GM21576 (cell line): ENCODE results near the gene MECP2.

ENCODE experiments used
- ATAC-seq: cut with Tn5 transposase; IDR thresholded peaks from one replicate; pipeline ENCODE4 v1.9.1; 2021; ENCODE audit warnings: mild to moderate bottlenecking, moderate library complexity; ENCODE audit not compliant: unreplicated experiment

Gene MECP2

DNA sequence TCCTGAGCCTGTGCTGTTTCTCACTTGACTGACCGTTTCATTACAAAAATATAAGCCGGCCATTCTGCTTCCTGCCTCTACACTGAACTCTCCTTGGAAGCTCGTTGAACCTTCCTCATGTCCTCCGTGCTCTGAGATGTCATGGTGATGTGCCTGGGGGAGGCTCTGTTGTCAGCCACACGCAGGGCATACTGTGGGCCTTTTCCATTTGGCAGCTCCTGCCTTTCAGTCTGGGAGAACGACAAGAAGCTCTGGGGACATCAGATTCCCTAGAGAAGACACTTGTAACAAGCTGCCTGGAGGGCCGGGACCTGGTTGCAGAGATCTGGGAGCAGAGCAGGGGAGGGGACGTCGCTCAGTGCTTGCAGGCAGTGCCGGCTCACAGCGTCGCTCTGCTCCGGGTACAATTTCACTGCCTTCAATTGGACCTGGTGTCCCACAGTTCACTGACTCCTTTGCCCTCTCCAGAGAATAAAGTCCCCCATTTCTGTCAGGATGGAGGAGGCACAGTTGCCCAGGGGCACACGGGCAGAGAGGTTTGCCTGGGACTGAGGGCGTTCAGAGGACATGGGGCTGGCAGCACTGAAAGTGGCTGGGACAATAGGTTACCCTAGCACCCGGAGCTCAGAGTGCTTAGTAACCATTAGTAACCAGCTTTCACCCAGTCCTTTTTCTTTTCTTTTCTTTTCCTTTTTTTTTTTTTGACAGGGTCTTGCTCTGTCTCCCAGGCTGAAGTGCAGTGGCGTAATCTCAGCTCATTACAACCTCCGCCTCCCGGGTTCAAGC is 19.1 kb upstream of the MECP2 start:
- no peak for ATAC-seq

DNA sequence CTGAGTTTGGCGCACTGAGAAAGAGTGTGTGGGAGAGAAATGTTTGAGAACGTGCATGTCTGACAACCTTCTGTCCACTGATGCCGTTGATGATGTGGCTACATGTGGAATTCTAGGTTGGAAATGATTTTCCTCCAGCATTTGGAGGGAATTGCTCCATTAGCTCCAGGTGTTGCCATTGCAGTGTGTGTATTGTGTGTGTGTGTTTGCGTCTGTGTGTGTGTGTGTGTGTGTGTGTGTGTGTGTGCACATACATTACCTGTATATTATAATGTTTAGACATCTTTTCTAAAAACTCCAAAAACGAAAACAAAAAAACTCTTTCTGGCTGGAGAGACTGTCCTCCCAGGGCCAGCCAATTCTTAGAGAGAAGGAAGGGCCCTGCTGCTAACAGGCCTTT is 18.2 kb upstream of the MECP2 start:
- ATAC-seq: no peak

DNA sequence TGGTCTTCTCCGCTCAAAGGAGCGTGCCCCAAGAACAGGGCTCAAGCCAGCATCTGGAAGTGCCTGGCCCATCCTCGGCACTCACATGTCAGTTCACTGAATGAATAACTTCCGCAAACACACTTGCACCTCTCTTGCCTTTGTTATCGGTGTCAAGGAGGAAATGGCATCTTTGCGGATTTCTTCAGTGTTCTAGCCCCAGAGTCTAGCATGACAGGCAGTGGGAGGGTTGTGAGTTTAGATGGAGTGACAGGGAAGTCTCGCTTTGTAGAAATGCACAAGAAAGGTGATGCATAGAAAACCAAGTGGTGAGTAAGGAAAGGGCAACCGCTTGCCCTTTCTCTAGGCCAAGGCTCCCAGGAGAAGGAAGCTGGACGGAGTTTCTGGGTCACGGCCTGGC is 17.6 kb upstream of the MECP2 start:
- no peak for ATAC-seq

DNA sequence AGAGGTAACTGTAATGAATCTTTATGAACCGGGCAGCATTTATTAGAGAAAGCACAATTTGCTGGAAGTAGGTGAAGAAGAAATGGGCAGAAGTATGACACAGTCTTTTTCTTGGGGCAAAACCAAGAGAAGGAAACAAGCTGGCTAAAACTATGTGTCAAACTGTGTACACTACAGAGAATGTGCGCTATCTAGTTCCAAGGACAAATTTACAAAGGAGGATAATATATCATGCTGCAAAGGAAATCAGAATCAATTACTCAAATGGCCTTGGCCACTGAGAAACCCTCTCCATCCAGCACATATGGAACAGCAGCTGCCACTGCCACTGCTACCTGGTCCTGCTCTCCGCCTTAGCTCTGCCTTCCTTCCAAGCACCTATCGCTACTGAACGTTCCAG is 17.1 kb upstream of the MECP2 start:
- ATAC-seq: no peak

DNA sequence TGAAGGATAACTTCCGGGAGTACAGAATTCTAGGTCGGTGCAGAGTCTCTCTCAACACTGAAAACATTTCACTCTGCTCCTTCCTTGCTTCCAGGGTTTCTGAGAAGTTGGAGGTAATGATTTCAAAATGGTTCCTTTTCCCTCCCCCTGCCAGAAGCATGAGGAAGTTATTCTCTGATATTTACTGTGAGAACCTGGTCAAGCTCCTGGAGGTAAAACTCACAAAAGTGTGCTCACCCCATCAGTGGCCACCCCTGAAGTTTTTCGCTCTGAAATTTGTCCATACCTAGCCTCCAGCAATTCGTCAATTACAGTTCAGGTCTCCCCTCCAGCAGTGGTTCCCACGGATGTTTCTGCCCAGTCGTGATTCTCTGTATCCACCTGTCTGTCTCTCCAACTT is 16.2 kb upstream of the MECP2 start:
- no peak for ATAC-seq

DNA sequence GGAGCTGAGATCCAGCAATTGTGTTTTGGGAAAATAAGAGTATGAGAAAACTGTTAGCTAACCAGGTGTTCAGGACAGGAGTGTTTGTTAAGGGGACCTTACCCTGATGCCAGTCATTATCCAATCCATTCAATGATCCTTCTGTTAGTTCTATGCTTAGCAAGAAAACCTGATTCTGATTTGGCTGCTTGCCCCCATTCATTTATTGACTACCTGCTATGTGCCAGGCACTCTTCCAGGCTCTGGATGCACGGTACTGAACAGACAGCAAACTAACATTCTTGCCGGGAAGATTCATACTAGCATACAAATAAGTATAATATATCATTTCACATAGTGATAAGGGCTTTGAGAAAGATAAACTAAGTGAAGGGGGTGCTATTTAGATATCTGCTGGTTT is 1.0 kb upstream of the MECP2 start:
- ATAC-seq: no peak

DNA sequence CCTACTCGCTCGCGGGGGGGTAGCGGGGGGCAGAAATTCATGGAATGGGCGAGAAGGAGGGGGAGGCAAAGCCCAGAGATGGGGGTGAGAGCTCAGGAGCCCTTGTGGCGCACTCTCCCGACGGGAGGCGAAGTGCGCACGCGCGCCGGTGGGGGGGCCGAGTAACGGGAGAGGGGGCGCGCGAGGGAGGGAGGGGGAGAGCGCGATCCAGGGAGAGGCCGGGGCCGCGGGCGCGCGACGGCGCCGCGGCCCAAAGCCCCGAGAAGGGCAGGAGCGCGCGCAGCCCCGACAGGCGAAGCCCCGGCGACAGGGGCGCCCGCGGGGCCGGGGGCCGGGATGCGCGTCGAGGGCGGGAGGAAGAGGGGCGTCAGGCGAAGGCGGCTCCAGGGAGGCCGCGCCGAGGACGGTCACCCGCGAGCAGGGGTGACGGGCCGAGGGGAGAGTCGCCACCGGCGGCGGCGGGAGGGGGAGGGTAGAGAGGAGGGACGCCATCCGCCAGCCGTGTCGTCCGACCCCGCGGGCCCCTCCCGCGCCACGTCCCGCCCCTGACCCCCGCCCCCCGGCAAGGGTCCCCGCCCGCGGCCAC is 421 bp downstream of the MECP2 start:
- ATAC-seq: peak; percentile 19

DNA sequence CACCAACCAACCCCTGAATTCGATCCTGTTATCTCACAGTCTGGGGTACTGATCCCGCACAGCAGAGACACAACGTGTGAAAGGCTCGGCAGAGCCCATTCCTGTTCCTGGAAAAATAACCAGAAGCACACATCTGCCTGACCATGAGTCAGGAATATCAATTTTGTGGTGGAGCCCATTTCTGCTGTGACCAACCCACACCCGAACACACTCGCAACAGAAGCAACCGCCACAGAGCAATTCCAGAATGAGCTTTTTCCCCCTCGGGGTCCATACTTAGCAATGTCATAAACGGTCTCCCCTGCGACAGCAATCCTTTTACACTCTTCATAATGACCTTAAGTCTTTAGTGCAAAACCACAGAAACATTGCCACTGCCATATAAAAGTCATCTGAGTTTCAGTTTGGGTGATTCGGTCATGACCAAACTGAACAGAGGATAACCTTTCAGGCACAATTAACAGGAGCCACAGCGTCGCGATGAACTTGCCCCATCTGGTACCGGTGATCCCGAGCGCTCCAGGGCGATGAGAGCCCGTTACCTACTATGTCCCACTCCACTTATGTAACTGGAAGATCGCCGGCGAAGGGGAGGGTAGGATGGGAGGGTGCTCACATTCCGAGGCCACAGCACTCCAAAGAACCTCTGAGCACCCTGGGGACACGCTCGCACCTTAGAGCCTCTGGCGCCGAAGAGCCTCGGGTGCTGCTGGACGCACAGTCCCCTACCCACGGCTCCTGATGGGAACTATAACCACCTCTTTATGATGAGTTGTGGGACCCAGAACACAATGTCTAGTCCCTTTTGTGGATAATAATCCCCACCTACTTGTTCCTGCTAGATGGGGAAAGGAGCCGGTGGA is 1.1 kb downstream of the MECP2 start:
- no peak for ATAC-seq

DNA sequence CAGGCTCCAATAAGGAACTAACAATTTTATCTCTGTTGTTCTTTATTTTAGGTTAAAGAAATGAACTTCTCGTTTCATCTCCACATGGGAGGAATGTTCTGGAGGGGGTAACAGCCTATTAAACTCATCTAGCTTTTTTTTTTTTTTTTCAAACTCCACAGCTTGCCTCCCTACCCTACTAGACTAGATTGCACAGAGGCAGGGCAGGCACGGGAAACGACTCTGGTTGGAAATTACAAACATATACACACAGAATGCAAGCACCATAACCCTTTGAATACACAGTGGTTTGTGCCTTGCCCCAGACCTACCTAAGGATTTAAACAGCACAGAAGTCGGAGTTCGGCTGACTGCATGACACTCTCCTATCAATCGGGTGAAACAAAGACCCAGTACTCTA is 2.7 kb downstream of the MECP2 start:
- no peak for ATAC-seq

DNA sequence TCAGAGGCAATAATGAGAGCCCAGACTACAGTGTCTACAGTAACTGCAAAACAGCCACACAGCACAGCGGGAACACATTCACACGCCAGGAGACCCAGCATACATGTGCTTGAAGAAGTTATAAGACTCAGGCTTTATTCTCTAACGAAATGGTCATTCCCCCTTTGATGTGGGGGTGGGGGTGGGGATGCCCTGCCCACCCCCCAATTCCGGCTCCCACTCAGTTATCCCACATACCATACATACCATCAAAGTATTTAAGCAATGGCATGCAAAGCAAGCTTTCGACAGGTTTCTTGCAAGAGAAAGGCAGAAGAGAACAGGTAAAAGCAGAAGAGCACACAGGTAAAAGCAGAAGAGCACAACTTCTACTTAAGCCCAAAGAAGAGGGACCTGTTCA is 3.6 kb downstream of the MECP2 start:
- ATAC-seq: no peak

DNA sequence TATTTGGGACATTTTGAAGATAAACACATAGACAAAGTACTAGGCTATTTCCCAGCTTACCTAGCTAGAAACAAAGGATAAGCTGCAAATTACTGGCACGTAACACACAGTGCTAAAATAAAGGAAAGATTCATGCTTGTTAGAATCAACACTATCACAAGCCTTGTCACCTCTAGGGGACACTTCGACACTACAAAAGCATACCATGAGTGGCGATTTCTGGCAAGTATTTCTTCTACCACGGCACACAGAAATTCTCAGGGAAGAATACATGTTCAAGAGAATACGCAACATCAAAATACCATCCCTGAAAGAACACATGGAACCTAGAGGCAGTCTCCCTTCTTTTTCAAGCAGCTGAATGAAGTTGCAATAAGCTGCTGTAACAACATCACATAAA is 5.1 kb downstream of the MECP2 start:
- ATAC-seq: no peak

DNA sequence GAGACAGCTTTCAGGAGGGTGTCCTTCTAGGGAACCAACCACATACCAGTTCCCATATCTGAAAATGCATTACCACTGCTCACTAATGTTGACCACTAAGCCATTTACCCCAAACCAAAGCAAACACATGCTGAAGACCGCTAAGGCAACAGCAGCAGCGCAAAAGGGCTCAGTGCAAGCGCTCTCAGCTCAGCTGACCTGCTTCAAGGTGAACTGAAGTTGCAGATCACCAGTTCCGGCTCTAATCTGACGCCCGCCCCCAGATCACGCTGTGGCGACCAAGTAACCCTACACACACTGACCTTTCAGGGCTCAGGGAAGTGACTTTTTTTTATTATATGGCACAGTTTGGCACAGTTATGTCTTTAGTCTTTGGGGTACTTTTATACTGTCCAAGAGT is 5.8 kb downstream of the MECP2 start:
- ATAC-seq: no peak

DNA sequence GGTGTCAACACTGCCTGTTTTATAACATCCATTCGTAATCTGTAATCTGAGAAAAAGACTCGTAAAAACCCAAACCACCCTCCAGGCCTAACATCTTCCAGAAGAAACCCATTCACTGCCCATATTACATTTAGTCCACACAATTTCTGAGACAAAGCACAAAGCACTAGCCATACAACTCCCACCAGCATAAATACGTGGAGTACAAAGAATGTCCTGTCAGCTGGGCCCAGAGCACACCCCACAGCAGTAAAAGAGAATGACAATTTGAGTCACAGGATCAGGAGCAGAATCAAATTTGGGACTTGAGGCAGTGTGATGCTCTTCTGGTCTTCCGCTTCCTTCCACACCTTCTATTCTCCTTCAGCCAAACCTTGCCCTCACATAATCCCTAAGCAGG is 6.8 kb downstream of the MECP2 start:
- ATAC-seq: no peak

DNA sequence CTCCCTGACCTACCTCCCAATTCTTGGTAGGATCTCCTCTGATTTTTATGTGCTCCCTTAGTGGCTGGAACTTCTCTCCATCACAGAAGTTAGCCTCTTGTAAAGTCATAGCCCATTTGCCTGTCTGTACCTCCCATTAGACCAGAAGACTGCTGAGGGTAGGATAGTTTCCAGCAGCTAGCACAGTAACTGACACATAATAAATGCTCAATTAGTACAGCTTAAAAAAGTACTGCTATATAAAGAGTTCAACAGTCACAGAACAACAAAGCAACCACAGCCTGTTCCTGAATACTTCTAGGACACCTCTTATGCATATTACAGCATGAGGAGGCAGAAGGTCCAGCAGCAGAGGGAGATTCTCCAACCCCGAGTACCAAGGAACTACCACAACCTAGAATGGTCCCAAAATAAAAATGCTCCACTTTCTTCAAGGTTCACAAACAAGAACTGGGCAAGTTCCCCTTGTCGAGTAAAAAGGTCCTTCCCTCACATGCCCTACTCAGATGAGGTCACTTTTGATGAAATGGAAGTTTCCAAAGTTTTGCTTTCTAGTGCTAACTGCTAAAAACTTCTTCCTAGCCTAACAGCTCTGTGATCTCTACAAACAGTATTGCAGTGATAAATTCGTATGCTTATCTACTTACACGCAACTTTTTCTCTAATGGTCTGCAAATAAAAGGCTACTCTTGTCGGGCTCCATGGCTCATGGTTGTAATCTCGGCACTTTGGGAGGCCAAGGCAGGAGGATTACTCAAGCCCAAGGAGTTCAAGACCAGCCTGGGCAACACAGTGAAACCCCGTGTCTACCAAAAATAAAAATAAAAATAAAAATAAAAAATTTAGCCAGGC is 12.8 kb downstream of the MECP2 start:
- ATAC-seq: no peak

DNA sequence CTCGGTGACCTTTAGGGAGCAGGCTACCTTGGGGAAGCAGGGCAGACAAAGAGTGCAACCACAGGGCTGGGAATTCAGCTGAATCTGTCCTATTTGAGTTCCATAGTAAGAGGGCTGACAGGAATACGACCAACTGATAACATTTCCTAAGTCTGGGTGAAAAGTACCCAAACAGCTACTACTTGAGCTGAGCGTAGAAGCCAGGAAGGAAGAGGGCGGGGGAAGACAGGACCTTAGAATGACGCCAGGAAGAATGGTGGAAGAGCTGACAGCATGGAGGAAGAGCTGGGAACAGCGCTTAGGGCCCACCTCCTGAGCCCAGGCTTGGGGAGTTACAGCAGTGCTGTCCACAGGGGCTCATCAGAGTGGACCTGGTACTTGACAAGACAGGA is 14.4 kb downstream of the MECP2 start:
- ATAC-seq: no peak

DNA sequence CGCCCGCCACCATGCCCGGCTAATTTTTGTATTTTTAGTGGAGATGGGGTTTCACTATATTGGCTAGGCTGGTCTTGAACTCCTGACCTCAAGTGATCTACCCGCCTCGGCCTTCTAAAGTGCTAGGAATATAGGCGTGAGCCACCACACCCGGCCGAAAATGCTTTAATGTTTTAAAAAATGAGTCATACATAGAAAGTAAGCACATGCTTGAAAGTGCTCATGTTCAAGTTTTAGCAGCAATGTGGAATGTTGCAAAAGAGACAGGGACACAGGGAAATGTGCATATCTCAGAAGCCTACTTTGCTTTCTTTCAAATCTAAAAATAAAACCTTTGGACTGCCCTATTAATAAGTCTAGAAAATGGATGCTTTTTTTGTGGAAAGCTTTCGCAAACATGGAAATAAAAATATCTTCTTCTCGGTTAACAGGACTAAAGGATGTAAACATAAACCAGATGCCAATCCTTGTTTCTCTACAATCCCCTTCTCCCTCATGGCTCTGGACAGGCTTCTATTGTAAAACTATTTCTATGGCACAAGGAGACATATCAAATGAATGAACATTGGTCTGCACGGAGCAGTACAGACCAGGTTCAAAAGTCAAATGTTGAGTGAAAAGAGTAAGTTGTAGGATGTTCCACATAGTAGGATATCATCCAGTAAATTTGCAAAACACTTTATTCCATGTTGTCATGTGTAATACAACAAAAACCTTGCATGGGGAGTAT is 15.0 kb downstream of the MECP2 start:
- ATAC-seq: no peak

DNA sequence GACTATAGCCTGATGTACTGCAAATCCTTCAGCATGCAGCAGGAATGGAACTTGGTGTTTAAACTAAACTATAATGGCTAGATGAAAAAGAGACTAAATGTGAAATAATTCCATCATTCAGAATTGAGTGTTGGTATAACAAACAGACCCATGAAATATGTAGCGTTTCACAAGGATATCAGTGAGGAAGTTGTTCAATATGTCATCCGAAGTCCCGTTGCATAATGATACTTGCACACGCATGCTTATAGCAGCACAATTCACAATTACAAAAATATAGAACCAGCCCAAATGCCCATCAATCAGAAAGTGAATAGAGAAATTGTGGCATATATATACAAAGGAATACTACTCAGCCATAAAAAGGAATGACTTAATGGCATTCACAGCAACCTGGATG is 20.4 kb downstream of the MECP2 start:
- no peak for ATAC-seq

DNA sequence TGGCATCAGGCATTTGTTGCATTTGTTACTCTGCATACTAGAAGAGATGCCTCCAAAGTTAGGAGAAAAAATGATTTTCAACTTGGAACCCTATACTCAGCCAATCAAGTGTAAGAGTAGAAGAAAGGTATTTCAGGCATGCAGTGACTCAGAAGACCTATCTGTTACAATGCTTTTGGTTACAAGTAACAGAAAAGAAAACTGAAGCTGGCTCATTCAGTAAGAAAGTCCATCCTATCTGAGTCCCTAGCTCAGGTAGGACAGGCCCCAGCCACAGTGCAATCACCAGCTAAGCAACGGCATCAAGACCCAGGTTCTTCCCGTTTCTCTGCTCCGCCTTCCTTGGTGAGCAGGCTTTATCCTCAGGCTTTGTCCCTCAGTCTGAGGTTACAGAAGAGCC is 23.3 kb downstream of the MECP2 start:
- no peak for ATAC-seq

DNA sequence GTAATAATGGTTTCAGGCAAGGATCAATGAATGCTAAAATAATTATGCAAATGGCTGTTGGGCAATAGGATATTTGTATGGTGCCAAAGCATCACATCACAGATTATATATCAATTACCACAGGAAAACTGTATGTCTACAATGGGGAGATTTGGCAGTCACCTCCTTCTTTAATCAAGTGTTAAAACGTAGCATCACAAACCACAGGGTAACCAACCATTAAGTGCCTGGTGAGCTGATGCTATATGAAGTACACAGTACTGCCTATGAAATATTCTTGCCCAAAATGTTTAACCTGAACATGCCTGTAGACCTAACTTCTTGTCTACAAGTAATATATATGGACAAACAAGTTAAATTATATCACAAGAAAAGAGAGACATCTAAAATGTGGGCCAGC is 25.3 kb downstream of the MECP2 start:
- ATAC-seq: no peak

DNA sequence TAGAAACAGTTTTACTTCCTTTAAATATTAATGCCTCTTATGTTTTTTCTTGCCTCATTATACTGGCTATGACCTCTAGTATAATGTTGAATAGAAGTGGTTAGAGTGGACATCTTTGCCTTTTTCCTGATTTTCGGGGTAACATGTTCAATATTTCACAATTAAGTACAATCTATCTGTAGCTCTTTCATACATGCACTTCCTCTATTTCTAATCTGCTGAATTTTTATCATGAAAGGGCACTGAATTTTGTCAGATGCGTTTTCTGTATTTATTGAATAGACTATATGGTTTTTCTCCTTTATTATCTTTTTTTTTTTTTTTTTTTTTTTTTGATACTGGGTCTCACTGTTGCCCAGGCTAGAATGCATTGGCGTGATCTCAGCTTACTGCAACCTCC is 29.0 kb downstream of the MECP2 start:
- ATAC-seq: no peak
